ENCODE results near the gene B3GNT9. TPM values are rescaled to one million over a fixed set of nuclear protein-coding genes. Genes with fewer than 3 reads are reported as not detected.
"Not testable (repeated sequence)": the region's sequence is repeated elsewhere in the genome, so short reads cannot be mapped to it uniquely, and the experiment has no call there.

B3GNT9 gene
- total RNA-seq, 1 experiment from 2014 or later: 2.3 TPM

GRCh38 chr16:67128417-67128816, 22.4 kb downstream of the B3GNT9 start:
- no peak for TF ChIP-seq EZH2phosphoT487 (IDR thresholded peaks at IDR 0.05; ENCODE audit: borderline replicate concordance, low read length)
- TF ChIP-seq EZH2 (IDR thresholded peaks at IDR 0.05; ENCODE audit: low read length, unreplicated experiment): no peak
- TF ChIP-seq, protein P1, sequence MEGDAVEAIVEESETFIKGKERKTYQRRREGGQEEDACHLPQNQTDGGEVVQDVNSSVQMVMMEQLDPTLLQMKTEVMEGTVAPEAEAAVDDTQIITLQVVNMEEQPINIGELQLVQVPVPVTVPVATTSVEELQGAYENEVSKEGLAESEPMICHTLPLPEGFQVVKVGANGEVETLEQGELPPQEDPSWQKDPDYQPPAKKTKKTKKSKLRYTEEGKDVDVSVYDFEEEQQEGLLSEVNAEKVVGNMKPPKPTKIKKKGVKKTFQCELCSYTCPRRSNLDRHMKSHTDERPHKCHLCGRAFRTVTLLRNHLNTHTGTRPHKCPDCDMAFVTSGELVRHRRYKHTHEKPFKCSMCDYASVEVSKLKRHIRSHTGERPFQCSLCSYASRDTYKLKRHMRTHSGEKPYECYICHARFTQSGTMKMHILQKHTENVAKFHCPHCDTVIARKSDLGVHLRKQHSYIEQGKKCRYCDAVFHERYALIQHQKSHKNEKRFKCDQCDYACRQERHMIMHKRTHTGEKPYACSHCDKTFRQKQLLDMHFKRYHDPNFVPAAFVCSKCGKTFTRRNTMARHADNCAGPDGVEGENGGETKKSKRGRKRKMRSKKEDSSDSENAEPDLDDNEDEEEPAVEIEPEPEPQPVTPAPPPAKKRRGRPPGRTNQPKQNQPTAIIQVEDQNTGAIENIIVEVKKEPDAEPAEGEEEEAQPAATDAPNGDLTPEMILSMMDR (conservative IDR thresholded peaks at IDR 0.05; ENCODE audit: low read depth, low read length): no peak
- peaks cover 3% of the 10 kb centered on the region for H3K36me3 ChIP-seq (ENCODE audit: low read depth, low read length)
- H3K4me1 ChIP-seq (ENCODE audit: insufficient read depth, low read length): no peaks in the 10 kb centered on the region
- no peaks in the 10 kb centered on the region for H3K27me3 ChIP-seq (ENCODE audit: low read length)
- DNase-seq: no peak
- H3K4me3 ChIP-seq (ENCODE audit: low read length): no peak overlapping the region
- no peak overlapping the region for H3K4me2 ChIP-seq (ENCODE audit: low read length)
- no peaks in the 10 kb centered on the region for H4K20me1 ChIP-seq (ENCODE audit: low read length)
- H3K9me3 ChIP-seq (ENCODE audit: low read length): no peaks in the 10 kb centered on the region
- H3F3A ChIP-seq (ENCODE audit: low read length, unreplicated experiment): no peaks in the 10 kb centered on the region
- intact Hi-C loops (cut with micrococcal nuclease): no loop called here
- POLR2A ChIA-PET (ENCODE audit: unreplicated experiment): no interaction called here
- no peak overlapping the region for H3K9ac ChIP-seq (ENCODE audit: low read length)
- CTCF ChIA-PET: no interaction called here
- H3K79me2 ChIP-seq (ENCODE audit: low read length): no peaks in the 10 kb centered on the region
- no peak for ATAC-seq
- H2AFZ ChIP-seq (ENCODE audit: low read length): no peak overlapping the region
- BruUV-seq (replicated peaks): no TSS peak
- no peak overlapping the region for H3K27ac ChIP-seq (ENCODE audit: low read length)
- H3K9me2 ChIP-seq (replicated peaks; ENCODE audit: low read length): no peaks in the 10 kb centered on the region

GRCh38 chr16:67122799-67123198, 28.0 kb downstream of the B3GNT9 start:
- H4K20me1 ChIP-seq (ENCODE audit: low read length); ATAC-seq; H3K27me3 ChIP-seq (ENCODE audit: low read length); H3K4me2 ChIP-seq (ENCODE audit: low read length); H3F3A ChIP-seq (ENCODE audit: low read length, unreplicated experiment); H3K27ac ChIP-seq (ENCODE audit: low read length); H3K9me3 ChIP-seq (ENCODE audit: low read length); H3K36me3 ChIP-seq (ENCODE audit: low read depth, low read length); H3K9ac ChIP-seq (ENCODE audit: low read length); intact Hi-C loops (cut with micrococcal nuclease); H2AFZ ChIP-seq (ENCODE audit: low read length); BruUV-seq (replicated peaks); H3K9me2 ChIP-seq (replicated peaks; ENCODE audit: low read length); H3K4me1 ChIP-seq (ENCODE audit: insufficient read depth, low read length); H3K4me3 ChIP-seq (ENCODE audit: low read length); POLR2A ChIA-PET (ENCODE audit: unreplicated experiment); CTCF ChIA-PET; DNase-seq: not testable (repeated sequence)
- H3K79me2 ChIP-seq (ENCODE audit: low read length): peaks cover 14% of the 10 kb centered on the region; the same call in 1 of the 2 replicates

GRCh38 chr16:67120025-67120424, 30.8 kb downstream of the B3GNT9 start:
- ChIA-PET CTCF (no interaction called here), POLR2A (ENCODE audit: unreplicated experiment) (no interaction called here)
- H3K9me2 ChIP-seq (replicated peaks; ENCODE audit: low read length): no peaks in the 10 kb centered on the region
- no peak overlapping the region for H3K4me2 ChIP-seq (ENCODE audit: low read length)
- no peaks in the 10 kb centered on the region for H4K20me1 ChIP-seq (ENCODE audit: low read length)
- no peaks in the 10 kb centered on the region for H3K27me3 ChIP-seq (ENCODE audit: low read length)
- peaks cover 13% of the 10 kb centered on the region for H3K4me1 ChIP-seq (ENCODE audit: insufficient read depth, low read length)
- H3K79me2 ChIP-seq (ENCODE audit: low read length): peaks cover 37% of the 10 kb centered on the region
- H3K4me3 ChIP-seq (ENCODE audit: low read length): no peak overlapping the region
- H3K9ac ChIP-seq (ENCODE audit: low read length): no peak overlapping the region
- DNase-seq (peak; percentile 58), ATAC-seq (peak; percentile 73)
- H3K9me3 ChIP-seq (ENCODE audit: low read length): no peaks in the 10 kb centered on the region
- H2AFZ ChIP-seq (ENCODE audit: low read length): no peak overlapping the region
- BruUV-seq (replicated peaks): no TSS peak
- no peaks in the 10 kb centered on the region for H3F3A ChIP-seq (ENCODE audit: low read length, unreplicated experiment)
- no peak for TF ChIP-seq EZH2phosphoT487 (IDR thresholded peaks at IDR 0.05; ENCODE audit: borderline replicate concordance, low read length)
- TF ChIP-seq, protein P1 (conservative IDR thresholded peaks at IDR 0.05; ENCODE audit: low read depth, low read length): no peak
- H3K27ac ChIP-seq (ENCODE audit: low read length): no peak overlapping the region
- intact Hi-C loops (cut with micrococcal nuclease): no loop called here
- no peaks in the 10 kb centered on the region; the same call in 1 of the 2 replicates for H3K36me3 ChIP-seq (ENCODE audit: low read depth, low read length)
